Ovary (tissue), 3 donors: ENCODE results near the gene CCDC91.

Experiments
- CTCF ChIP-seq, 3 donors: fragments of 450-650 bp in 2 of 3; fragments of 200-600 bp in 1 of 3; IDR thresholded peaks; one replicate each; pipeline versions ENCODE4 v1.5.1 to v1.8.0; 2016 to 2022; ENCODE audit warnings: antibody characterized with exemption in 3 of 3, mild to moderate bottlenecking in 1 of 3
- POLR2A ChIP-seq: fragments of 450-650 bp; IDR thresholded peaks from one replicate; pipeline ENCODE4 v1.6.1; 2017; ENCODE audit warnings: antibody characterized with exemption, mild to moderate bottlenecking, moderate library complexity
- donor health status: DM: no; HTN: no; CAD: no.

DNA sequence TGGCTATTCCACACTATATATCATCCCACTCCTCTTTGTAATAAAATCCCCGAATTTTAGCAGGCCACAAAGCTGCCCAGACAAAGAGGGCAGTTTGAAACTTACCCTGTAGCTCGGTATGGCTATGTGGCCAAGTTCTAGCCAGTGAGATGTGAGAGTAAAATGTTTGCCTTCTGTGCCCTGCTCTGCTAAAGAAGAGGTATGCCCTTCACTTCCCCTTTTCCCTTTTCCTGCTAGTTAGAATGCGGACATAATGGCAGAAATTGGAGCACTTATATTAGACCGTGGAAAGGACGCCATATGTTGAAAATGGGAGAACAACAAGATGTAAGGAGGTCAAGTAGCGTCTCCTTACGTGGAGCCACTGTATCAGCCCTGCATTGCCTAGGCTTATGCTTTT lies 11.5 kb upstream of the CCDC91 start:
- TF ChIP-seq CTCF (IDR thresholded peaks at IDR 0.05) (no peak), POLR2A (no peak)
